ENCODE measurements around the gene SLC35A2.

The SLC35A2 gene

DNA sequence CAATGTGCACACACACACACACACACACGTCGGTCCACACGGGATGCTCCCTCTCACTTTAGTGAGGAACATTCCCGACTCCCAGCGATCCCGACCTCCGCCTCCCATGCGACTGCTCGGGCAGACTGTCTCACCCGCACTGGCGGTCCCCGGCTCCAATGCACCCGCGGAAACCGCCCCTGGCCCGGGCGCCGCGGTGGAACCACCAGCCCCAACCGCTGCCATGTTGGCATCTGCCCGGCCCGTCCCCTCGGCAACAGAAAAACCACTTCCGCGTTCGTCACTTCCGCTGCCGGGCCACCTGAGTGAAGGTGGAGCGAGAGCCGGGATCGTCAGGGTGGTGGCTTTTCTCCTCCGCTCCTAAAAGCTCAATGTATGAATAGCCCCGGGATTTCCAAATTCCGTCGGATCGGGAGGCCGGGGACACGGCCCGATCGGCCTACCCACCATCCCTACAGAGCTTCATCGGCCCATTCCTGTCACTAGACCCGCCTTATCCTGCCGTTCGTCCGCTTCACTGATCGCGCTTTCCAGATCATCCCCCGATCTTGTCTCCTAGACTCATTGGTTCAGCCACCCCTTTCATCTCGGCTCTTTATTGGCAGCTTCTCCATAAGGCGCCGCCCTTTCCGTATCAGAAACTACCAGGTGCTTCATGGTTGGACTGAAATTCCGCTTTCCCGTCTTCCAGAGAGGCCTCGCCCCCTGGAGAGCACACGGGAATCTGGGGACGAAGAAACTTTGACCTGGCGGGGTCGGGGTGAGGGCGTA, at the start of gene SLC35A2:
TSS of gene SLC35A2 (minus strand) at position 235 of the 771 bp plus-strand sequence. CDS start at position 225, 10 bp downstream.
- peak; percentile 79 for DNase-seq (ENCODE audit: low read depth in 2 of 2, low spot score in 1 of 2)

DNA sequence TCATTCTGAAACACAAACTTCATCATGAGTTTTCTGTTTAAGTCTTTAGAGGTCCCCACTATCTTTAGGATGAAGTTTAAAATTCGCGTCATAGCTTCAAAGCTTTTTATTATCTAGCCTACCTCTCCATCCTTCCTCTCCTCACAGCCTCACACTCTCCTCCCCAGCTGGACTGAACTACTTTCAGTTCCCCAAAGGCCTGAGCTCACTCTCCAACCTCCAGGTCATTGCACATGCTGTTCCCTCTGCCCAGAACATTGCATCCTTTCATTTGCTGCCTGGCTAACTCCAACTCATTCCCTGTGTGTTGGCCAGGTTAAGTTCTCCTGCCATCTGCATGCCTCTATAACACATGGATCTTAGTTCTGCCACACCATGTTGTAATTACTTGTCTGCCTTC, 48.8 kb upstream of the SLC35A2 start:
- DNase-seq (ENCODE audit: low read depth in 2 of 2, low spot score in 1 of 2): no peak

GRCh38 chrX:48958635-48959094, 47.2 kb upstream of the SLC35A2 start:
- no peak for DNase-seq (ENCODE audit: low read depth in 2 of 2, low spot score in 1 of 2)

GRCh38 chrX:48957827-48958634, 46.6 kb upstream of the SLC35A2 start:
- DNase-seq (ENCODE audit: low read depth in 2 of 2, low spot score in 1 of 2): peak; percentile 70 to 85

- DNase-seq (ENCODE audit: low read depth in 2 of 2, low spot score in 1 of 2): peak; percentile 54 to 61
Measured at GRCh38 chrX:48957477-48957826, 46.0 kb upstream of the SLC35A2 start, which contains the start of gene OTUD5. Gene OTUD5 (minus strand): TSS chrX:48957607. CDS start chrX:48957570, 37 bp downstream.

GRCh38 chrX:48956728-48957414, 45.4 kb upstream of the SLC35A2 start:
- DNase-seq (ENCODE audit: low read depth in 2 of 2, low spot score in 1 of 2): no peak

DNA sequence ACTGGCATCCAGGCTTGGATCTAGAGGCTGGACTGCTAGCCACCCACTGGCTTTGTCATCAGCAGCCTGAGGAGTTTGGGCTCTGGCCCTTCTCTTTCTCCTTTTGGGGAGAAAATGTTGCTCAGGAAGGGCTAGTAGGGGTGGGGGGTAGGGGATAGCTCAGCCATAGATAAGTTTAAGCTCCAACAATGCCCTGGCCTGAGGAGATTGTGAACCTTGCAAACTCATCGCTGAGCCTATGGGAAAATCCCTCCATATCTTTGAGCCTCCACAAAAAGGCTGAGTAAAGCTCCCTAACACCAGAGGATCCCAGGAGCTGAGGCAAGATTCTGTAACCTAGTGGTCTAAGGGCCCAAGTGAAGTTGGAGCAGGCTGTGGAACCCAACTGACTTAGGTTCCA, 37.1 kb upstream of the SLC35A2 start:
- DNase-seq (ENCODE audit: low read depth in 2 of 2, low spot score in 1 of 2): no peak

- no peak for DNase-seq (ENCODE audit: low read depth in 2 of 2, low spot score in 1 of 2)
Measured at GRCh38 chrX:48945517-48946348, 34.3 kb upstream of the SLC35A2 start.

DNA sequence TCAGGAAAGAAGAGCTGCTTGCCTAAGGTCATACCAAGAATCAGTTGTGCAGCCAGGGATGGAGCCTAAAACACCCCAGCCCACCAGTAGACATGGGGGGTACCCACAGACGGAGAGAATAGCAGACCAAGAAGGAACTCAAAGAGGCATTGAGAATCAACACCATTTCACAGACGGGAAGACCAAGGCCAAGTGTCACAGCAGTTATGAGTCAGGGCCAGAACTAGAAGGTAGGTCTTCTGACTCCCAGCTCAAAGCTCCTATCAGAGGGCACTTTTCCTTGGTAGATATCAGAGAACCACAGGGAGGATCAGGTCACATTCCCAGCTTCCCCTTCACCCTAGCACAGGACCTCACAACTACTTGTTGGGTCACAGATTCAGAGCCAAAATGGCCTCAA, 31.4 kb upstream of the SLC35A2 start:
- no peak for DNase-seq (ENCODE audit: low read depth in 2 of 2, low spot score in 1 of 2)

- no peak for DNase-seq (ENCODE audit: low read depth in 2 of 2, low spot score in 1 of 2)
Measured at GRCh38 chrX:48940404-48940955, 29.0 kb upstream of the SLC35A2 start.

GRCh38 chrX:48939524-48940228, 28.2 kb upstream of the SLC35A2 start:
- DNase-seq (ENCODE audit: low read depth in 2 of 2, low spot score in 1 of 2): no peak

DNA sequence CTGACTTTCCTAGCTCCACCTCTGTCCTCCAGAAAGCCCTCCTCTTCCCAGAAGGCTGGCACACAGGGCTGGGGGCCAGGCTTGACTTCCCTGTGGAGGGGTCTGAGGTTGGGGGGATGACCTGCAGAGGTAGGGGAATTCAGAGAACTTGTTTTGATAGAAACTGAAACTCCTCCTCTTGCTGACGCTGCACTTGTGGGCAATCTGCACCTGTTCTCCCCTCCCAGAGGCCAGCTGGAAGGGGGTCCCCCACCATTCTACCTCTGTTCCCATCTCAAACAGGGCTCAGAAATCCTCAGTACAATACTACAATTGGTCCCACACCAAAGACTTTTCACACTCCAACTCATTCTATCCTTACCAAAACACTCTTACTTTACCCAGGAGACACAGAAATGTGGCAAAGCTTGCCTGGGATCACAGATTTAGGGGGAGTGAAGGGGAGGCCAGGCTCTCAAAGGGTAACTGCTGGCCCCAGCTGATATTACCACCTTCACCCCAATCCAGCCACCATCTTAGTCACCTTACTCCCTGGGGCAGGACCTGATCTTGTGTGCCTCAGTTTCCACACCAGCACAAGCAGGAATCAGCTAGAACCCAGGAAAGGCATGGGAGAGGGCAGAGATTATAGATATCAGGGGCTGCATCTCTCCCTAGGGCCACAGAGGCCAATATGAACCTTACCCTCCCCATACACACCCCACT, 27.4 kb upstream of the SLC35A2 start:
- no peak for DNase-seq (ENCODE audit: low read depth in 2 of 2, low spot score in 1 of 2)

DNA sequence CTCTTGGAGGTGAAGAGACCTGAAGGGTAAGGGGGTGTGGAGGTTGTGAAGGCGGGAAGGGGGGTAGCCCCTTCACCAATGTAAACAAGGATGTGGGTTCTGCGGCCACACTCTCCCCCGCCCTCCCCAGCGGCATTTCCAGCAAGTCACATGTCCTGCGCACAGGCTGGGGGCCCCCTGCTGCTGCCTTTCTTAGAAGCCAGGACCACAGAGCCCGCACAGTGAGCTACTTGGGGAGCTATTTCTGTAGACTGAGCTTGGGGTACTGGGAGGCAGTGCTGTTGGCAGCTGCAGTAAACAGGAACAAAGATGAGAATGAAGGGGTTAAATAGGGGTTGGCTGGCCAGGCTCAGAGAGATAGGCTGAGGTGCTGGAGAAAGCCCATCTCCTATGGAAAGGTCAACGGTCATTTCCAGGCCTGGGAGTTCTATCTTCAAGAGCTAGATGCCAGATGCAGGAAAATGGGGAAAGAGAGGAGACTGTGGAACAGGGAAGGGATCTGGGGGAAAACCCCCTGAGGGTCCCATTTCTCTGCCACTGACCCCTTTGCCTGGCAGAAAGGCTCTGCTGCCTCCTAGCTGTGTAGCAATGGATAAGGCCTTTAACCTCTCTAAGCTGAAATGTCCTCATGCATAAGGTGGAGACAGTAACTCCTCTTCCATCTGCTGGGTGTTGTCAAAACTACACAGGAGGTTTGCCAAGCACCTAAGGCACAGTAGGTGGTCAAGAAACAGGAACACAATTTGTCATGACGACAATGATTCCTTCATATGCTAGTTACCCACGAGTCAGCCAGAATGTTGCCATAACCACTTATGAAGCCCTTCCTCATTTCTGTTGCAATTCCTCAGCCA, 25.8 kb upstream of the SLC35A2 start:
- peak; percentile 75 to 78 for DNase-seq (ENCODE audit: low read depth in 2 of 2, low spot score in 1 of 2)

DNA sequence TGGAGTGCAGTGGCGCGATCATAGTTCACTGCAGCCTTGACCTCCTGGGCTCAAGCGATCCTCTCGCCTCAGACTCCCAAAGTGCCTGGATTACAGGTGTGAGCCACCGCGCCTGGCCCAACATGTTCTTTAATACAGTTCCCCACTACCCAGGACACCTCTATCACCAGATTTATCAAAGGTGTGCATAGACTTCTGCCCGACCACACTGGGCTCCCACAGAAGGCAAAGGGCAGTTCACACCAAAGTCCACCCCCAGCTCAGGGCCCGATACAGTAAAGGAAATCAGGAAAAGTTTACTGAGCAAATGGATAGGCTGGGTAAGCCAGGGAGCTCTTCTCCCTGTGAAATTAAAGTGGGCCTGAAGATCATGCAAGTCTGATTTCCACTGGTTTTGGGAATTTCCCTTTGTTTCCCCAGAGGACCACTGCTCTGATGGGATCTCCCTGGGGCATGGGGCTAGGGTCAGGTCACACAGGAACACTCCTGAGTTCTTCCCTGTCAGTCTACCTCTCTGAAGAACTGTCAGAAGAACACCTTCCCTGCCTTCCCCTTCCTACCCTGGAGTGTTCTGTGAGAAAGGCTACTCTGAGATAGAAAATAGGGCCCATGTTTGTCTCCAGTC, 25.1 kb upstream of the SLC35A2 start:
- DNase-seq (ENCODE audit: low read depth in 2 of 2, low spot score in 1 of 2): no peak

DNA sequence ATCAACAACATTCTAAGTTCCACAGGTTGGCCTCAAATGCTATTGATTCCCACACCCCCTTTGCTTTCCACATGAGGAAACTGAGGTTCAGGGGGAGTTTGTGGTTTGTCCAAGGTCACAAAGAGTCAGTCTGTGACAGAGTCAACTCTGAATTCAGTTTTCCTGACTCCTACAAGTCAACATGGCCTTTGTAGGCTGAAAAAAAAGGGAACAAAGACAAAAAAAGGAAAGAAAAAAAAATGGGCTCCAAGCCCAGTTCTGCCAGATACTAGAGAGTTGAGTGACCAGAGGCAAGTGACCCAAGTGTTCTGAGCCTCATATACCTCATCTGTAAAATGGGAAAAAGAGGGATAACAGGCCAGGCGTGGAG, 23.8 kb upstream of the SLC35A2 start:
- DNase-seq (ENCODE audit: low read depth in 2 of 2, low spot score in 1 of 2): no peak

DNA sequence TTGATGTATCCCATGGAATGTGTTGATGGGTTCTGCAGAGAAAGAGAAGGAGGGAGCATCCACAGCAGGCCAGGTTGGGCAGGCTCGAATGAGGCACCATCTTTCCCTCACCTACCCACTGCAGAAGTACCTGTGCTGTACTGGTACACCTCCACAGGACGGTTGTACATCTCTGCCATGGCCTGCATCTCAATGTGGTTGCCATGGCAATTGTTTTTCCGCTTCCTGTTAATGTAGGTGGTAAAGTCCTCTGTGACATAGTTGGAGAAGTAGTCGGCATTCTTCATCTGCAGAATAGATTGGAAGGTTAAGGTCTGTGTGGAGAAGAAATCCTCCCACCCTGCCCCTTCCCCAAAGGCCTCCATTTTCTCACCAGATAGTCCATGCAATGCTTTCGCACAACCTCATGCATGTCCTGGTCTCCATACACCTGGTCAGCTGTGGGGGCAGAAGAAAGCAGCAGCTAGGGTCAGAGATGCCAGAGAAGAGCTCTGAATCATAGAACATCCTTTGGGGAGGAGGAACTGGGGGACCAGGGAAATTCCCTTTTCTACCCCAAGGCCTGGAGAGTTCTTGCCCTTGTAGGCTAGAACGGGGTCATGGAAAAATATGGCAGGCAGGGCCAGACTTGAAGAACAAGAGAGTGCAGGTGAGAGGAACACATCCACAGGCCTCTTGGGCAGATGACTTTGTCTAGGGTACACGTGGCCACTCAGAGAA, 23.3 kb upstream of the SLC35A2 start:
- no peak for DNase-seq (ENCODE audit: low read depth in 2 of 2, low spot score in 1 of 2)

GRCh38 chrX:48933757-48934156, 22.3 kb upstream of the SLC35A2 start:
- DNase-seq (ENCODE audit: low read depth in 2 of 2, low spot score in 1 of 2): no peak

All from stimulated activated CD8-positive, alpha-beta memory T cell treated with anti-CD3 and anti-CD28 coated beads, Interleukin-4, amount 100 ng/mL, for 1 hour (primary cell).